Astrocyte (in vitro differentiated cells and primary cell): ENCODE data around the gene CBARP.

Experiments
- CTCF ChIP-seq: IDR thresholded peaks from 2 replicates; pipeline ENCODE4 v1.5.1; 2011; ENCODE audit warnings: low read depth, mild to moderate bottlenecking, inconsistent platforms, low read length, moderate library complexity; ENCODE audit not compliant: insufficient read depth
- EZH2 ChIP-seq: IDR thresholded peaks from 2 replicates; pipeline ENCODE4 v1.6.1; 2012; ENCODE audit warnings: mild to moderate bottlenecking, low read length, inconsistent platforms; ENCODE audit not compliant: insufficient read depth

- TF ChIP-seq CTCF (peak; percentile 93), EZH2 (no peak)
Measured at GRCh38 chr19:1279782-1280341, 42.1 kb upstream of the CBARP start.
